ENCODE results near the gene GIPC2. TPM values are rescaled to one million over a fixed set of nuclear protein-coding genes. Genes with fewer than 3 reads are reported as not detected.
"Not testable (repeated sequence)": the region's sequence is repeated elsewhere in the genome, so short reads cannot be mapped to it uniquely, and the experiment has no call there.

GIPC2 gene
- total RNA-seq, 1 donor from 2014 or later = 1.5 TPM

DNA sequence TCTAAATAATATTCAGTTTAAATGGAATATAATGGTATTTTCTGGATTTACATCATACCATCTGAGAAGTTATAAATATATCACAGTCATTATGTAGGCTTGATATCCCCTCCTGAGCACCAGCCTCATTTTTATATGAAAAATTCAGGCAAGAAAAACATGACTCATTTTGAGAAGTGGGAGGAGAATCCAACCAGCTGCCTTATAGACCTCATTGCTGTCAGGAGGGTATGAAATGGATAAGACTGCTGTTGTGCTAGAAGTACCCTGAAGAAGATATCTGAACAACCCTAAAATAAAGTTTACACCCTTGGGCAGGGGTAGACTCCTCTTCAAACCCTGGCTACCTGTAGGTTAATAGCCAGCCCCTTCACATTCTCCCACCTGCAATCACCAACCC lies 8.8 kb downstream of the GIPC2 start:
- no peak for DNase-seq (ENCODE audit: low read depth)
- no peak for TF ChIP-seq CTCF (conservative IDR thresholded peaks at IDR 0.05; ENCODE audit: low read depth, low read length)
- H3K4me3 ChIP-seq (ENCODE audit: low read depth, low read length) = no peak overlapping the region

DNA sequence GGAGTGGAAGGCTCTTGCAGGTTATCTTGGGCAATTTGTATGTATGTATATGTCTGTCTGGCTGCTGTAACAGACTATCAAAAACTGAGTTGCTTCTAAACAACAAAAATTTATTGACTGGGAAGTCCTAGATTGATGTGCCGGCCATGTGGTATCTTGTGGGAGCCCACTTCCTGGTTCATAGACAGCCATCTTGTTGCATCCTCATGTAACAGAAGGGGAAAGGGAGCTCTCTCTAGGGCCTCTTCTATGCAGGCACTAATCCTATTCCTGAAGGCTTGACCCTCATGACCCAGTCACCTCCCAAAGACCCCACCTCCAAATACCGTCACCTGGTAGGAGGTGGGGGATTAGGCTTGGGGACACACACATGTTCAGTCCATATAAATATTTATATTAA lies 9.2 kb downstream of the GIPC2 start:
- DNase-seq (ENCODE audit: low read depth) = no peak
- no peak for TF ChIP-seq CTCF (conservative IDR thresholded peaks at IDR 0.05; ENCODE audit: low read depth, low read length)

DNA sequence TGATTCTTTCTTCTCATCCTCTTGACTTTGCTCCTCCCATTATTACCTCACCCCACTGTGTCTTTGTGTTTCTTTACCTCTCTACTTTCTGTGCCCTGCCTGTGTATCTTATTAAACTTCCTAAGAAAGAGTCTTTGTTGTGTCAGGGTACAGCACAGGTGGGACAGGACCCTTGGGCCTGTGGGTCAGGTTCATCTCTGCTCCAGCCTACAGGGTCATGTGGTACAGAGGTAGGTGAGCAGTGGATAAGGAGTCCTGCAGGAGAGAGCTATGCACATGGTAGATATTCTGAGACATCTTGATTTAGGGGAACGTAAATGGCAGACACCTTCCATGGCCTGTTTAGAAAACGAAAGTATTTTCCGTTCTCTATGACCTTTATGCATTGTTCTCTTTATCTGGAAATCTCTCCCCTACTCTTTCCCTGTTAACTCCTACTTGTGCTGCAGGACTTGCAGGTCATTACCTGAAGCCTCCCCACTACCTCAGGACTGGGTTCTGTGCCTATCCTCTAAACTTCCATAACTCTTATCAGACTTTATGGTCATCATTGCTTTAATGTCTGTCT lies 9.9 kb downstream of the GIPC2 start:
- no peak for TF ChIP-seq CTCF (conservative IDR thresholded peaks at IDR 0.05; ENCODE audit: low read depth, low read length)
- H3K4me3 ChIP-seq (ENCODE audit: low read depth, low read length) = no peak overlapping the region
- no peak for DNase-seq (ENCODE audit: low read depth)

More for the DNA sequence above, 9.2 kb downstream of the GIPC2 start:
- H3K4me3 ChIP-seq (ENCODE audit: low read depth, low read length) = no peak overlapping the region

DNA sequence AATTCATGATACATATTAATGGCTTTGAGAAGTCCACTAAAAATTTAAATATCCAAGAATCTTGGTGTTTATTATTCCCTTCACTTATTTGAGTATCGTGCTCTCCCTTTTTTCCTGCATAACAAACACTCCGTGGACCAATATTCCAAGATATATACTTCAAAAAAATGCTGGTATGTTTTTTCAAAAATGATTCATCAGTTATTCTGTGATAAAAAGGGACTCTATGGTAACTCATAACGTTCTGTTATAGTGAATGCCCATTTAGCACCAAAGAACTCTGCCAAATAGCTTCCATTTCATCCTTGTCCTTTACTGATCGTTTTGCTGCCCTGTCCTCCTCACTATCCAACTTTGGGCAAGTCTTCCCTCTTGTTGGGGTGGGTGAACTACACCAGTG lies 12.9 kb downstream of the GIPC2 start:
- TF ChIP-seq CTCF (conservative IDR thresholded peaks at IDR 0.05; ENCODE audit: low read depth, low read length) = no peak
- no peak for DNase-seq (ENCODE audit: low read depth)

GRCh38 chr1:78060857-78061563 lies 15.2 kb downstream of the GIPC2 start:
- no peak overlapping the region for H3K4me3 ChIP-seq (ENCODE audit: low read depth, low read length)
- DNase-seq (ENCODE audit: low read depth) = no peak
- TF ChIP-seq CTCF (conservative IDR thresholded peaks at IDR 0.05; ENCODE audit: low read depth, low read length) = peak; percentile 14

More for the DNA sequence above, 12.9 kb downstream of the GIPC2 start:
- no peak overlapping the region for H3K4me3 ChIP-seq (ENCODE audit: low read depth, low read length)

DNA sequence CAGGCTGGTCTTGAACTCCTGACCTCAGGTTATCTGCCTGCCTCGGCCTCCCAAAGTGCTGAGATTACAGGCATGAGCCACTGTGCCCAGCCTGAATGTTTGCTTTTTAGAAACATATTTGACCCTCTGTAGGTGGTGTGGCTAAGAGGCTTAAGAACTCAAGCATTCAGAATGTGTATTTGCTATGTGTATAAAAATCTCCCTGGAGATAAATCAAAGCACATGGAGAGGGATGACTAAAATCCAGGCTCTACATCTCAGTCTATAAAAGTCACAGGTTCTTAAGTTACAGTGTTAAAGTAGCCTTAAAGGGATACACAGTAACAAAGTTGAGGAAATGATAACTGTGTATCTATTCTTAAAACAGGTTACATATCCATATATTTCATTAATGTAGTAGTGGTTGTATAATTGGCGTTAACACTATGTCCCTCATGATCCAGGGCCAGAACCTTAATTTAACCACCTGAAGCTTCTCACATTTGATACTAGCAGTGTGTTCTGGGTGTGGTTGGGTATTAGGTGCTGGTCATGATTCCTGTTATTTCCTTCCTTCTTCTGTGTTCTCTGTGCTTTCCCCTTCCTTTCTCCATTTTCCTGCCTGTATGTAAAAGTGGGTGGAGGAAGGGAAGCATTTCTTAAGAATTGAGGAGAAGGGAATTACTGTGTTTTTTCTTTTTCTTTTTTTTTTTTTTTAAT lies 16.2 kb downstream of the GIPC2 start:
- TF ChIP-seq CTCF (conservative IDR thresholded peaks at IDR 0.05; ENCODE audit: low read depth, low read length) = no peak
- DNase-seq (ENCODE audit: low read depth) = no peak
- no peak overlapping the region for H3K4me3 ChIP-seq (ENCODE audit: low read depth, low read length)

- DNase-seq (ENCODE audit: low read depth) = not testable (repeated sequence)
Measured at GRCh38 chr1:78064886-78065285, 19.1 kb downstream of the GIPC2 start.

More at GRCh38 chr1:78064886-78065285, 19.1 kb downstream of the GIPC2 start:
- not testable (repeated sequence) for H3K4me3 ChIP-seq (ENCODE audit: low read depth, low read length)

Measured in epithelial cell of proximal tubule (primary cell).